NB4 (cell line): ENCODE data around the gene SFMBT2.
"Not testable (repeated sequence)": the region's sequence is repeated elsewhere in the genome, so short reads cannot be mapped to it uniquely, and the experiment has no call there.

Source experiments
- DNase-seq: peaks from one replicate; pipeline ENCODE4 v3.0.0; 2010; ENCODE audit warnings: low read depth
- H3K4me3 ChIP-seq: one replicate; pipeline ENCODE4 v1.5.1; 2011; ENCODE audit warnings: mild to moderate bottlenecking, low read depth, low read length, moderate library complexity
- MYC ChIP-seq: IDR thresholded peaks from 2 replicates; pipeline ENCODE4 v1.6.1; 2011; ENCODE audit warnings: low read depth, low read length
- POLR2A ChIP-seq: IDR thresholded peaks from 2 replicates; pipeline ENCODE4 v1.6.1; 2011; ENCODE audit warnings: mild to moderate bottlenecking; ENCODE audit not compliant: insufficient read length; ENCODE audit errors: extremely low read depth
- TF ChIP-seq, protein P1 (sequence below): IDR thresholded peaks from 2 replicates; pipeline ENCODE4 v1.6.1; 2011; ENCODE audit warnings: low read depth, low read length
- TF ChIP-seq, protein P2 (sequence below): IDR thresholded peaks from one replicate; pipeline ENCODE4 v1.5.1; 2012; ENCODE audit warnings: low read depth, low read length

The SFMBT2 gene

DNA sequence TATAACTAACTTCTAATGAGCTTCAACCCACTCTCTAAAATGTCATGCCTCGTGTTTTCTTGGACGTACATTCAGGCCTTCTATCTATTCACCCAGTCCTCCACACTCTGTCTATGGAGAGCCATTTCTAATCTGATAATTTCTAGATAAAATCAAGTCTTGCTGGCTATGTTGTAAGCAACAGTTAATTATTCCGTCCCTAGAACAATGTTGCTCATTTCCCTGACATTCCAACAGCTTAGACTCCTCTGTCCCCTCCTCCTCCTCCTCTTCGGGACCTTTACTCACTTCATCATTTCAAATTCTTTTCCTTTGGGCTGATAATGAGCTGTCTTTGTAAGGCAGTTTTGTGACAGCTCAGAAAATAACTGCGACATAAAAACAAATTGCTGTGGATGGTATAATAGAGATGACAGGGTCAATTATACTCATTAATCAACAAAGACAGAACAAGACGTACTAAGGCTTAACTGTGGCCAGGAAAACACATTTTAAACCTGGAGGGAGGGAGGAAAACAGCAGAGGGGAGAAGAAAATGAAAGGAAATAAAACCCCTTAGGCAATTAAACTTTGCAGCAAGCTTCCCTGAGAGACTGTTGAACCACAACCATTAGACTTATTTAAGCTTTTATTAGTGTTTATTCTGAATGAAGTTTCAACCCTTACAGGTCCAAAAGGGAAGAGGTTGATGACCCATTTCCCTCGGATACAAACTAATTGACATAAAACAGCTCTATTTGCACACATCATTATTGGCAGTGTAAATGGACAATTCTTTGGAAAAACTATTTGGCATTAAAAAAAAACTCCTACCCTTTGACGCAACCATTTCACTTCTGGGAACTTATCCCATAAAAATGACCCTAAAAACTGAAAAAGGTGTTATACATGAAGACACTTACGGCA is 179.1 kb downstream of the SFMBT2 start:
- DNase-seq, result no peak
- TF ChIP-seq, protein P1, sequence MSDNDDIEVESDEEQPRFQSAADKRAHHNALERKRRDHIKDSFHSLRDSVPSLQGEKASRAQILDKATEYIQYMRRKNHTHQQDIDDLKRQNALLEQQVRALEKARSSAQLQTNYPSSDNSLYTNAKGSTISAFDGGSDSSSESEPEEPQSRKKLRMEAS, result no peak
- TF ChIP-seq MYC (no peak), POLR2A (no peak)
- TF ChIP-seq, protein P2, sequence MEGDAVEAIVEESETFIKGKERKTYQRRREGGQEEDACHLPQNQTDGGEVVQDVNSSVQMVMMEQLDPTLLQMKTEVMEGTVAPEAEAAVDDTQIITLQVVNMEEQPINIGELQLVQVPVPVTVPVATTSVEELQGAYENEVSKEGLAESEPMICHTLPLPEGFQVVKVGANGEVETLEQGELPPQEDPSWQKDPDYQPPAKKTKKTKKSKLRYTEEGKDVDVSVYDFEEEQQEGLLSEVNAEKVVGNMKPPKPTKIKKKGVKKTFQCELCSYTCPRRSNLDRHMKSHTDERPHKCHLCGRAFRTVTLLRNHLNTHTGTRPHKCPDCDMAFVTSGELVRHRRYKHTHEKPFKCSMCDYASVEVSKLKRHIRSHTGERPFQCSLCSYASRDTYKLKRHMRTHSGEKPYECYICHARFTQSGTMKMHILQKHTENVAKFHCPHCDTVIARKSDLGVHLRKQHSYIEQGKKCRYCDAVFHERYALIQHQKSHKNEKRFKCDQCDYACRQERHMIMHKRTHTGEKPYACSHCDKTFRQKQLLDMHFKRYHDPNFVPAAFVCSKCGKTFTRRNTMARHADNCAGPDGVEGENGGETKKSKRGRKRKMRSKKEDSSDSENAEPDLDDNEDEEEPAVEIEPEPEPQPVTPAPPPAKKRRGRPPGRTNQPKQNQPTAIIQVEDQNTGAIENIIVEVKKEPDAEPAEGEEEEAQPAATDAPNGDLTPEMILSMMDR, result no peak

DNA sequence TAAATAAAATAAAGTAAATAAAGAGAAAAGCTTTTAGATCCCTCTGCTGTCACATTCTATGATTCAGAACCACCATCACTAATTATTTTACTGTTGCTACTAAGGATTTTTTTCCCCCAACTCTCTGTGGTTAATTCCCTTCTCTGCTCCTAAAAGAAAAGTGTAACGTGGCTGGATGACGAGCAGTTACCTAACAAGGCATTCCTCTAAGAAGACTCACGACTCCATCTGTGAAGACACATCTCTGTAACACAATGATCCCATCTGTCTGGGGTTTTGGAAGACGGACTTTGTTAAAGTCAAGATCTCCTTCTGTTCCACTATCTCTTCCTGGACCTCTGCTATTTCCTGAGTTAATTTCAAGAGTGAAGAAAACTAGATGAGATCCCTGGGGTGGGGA is 179.9 kb downstream of the SFMBT2 start:
- no peak for TF ChIP-seq MYC
- TF ChIP-seq, protein P2, result no peak
- TF ChIP-seq, protein P1, result no peak
- no peak for TF ChIP-seq POLR2A
- H3K4me3 ChIP-seq, result no peak overlapping the region
- DNase-seq, result no peak

More for the DNA sequence above, 179.1 kb downstream of the SFMBT2 start:
- no peak overlapping the region for H3K4me3 ChIP-seq

DNA sequence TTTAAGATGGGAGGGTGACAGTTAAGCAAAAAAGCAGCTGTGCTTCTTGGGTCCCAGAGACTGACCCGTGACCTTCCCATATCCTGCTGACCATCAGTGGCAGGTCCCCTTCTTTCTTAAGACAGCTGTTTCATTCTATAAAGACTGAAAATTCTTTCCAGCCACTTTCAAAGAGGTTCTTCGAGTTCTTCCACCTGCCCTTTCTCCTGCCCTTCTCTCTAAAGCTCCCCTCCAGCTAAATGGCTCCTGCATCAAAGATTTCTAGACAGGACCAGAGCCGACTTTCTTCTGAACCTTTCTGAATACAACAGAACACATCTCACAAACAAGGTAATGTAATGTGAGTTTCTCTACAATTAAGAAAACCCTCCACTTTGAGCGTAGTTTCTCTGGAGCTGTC is 180.8 kb downstream of the SFMBT2 start:
- TF ChIP-seq, protein P1, result no peak
- TF ChIP-seq, protein P2, result no peak
- TF ChIP-seq POLR2A (no peak), MYC (no peak)
- H3K4me3 ChIP-seq, result no peak overlapping the region
- no peak for DNase-seq

DNA sequence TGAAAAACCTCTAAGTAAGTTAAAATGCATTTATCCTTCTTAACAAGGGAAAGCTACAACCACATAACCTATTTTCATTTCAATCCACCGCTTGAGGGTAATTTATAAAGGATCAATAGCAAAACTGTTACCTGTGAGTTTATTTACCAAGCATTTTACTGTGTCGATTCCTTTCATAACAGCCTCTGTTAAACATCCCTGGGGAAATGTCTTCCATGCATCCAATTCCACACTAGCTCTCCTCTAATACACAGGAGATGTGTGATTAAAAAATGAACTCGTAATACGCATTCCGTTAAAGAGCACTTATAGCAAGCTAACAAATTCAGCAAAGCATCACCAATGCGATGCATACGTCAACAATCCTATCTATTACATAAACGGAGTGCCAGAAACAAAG is 185.7 kb downstream of the SFMBT2 start:
- DNase-seq, result no peak
- H3K4me3 ChIP-seq, result no peak overlapping the region
- TF ChIP-seq POLR2A (no peak), MYC (no peak)
- TF ChIP-seq, protein P1, result no peak
- TF ChIP-seq, protein P2, result no peak

DNA sequence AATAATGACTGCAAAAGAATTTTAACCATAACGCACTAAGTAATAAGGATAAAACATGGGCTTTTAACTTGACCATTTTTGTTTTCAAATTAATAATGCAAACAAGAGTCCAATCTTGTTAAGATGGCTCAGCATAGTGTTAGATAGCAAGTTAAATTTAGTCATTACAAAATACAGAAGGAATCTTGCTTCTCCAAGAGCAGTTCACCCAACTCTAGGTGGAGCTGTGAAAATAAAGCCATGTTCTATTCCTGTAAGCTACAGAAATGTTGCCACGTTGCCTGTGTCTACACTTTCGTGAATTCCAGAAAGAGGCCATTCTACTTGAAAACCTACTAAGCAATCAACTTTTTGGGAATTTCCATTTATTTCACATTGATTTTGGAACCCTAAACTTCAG is 191.9 kb downstream of the SFMBT2 start:
- no peak for DNase-seq
- H3K4me3 ChIP-seq, result no peak overlapping the region
- no peak for TF ChIP-seq POLR2A
- no peak for TF ChIP-seq MYC
- TF ChIP-seq, protein P1, result no peak
- TF ChIP-seq, protein P2, result no peak

DNA sequence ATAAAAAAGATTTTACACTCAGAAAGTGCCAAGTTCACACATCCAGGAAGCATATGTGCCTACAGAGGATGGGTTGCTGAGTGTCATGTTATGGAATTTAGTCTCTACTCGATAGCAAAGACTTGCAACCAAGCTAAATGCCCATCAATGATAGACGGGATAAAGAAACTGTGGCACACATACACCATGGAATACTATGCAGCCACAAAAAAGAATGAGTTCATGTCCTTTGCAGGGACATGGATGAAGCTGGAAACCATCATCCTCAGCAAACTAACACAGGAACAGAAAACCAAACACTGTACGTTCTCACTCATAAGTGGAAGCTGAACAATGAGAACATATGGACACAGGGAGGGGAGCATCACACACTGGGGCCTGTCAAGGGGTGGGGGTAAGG is 198.1 kb downstream of the SFMBT2 start:
- not testable (repeated sequence) for H3K4me3 ChIP-seq, DNase-seq
